Measurements from ENCODE around the gene LMTK3.

DNA sequence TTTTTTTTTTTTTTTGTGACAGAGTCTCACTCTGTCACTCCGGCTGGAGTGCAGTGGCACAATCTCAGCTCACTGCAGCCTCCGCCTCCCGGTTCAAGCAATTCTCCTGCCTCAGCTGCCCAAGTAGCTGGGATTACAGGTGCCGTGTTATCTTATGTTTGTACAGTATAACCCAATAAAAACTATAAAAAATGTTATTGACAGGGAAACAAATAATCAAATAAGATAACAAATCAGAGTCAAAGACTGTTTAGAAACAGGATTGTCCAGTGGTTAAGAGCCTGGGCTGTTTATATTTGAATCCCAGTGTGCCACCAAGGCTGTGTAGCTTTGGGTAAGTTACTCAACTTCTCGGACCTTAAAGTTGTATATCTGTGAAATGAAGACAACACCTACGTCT, 19.1 kb upstream of the LMTK3 start:
- TF ChIP-seq, protein P1, sequence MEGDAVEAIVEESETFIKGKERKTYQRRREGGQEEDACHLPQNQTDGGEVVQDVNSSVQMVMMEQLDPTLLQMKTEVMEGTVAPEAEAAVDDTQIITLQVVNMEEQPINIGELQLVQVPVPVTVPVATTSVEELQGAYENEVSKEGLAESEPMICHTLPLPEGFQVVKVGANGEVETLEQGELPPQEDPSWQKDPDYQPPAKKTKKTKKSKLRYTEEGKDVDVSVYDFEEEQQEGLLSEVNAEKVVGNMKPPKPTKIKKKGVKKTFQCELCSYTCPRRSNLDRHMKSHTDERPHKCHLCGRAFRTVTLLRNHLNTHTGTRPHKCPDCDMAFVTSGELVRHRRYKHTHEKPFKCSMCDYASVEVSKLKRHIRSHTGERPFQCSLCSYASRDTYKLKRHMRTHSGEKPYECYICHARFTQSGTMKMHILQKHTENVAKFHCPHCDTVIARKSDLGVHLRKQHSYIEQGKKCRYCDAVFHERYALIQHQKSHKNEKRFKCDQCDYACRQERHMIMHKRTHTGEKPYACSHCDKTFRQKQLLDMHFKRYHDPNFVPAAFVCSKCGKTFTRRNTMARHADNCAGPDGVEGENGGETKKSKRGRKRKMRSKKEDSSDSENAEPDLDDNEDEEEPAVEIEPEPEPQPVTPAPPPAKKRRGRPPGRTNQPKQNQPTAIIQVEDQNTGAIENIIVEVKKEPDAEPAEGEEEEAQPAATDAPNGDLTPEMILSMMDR (IDR thresholded peaks at IDR 0.05): no peak
- TF ChIP-seq POLR2AphosphoS5 (IDR thresholded peaks at IDR 0.05): no peak
